Ascending aorta (tissue), 2 donors: ENCODE measurements around the gene GJA3. TPM values are rescaled to one million over a fixed set of nuclear protein-coding genes. Genes with fewer than 3 reads are reported as not detected.

Experiments used
- DNase-seq, 2 donors: peaks; one replicate each; pipeline ENCODE4 v3.0.0-alpha.2; 2019; ENCODE audit warnings: low spot score in 2 of 2
- H3K27ac ChIP-seq, 2 donors: fragments of 200-600 bp; sonication (generic); one replicate each; pipeline ENCODE4 v1.5.1; 2016 to 2017; ENCODE audit warnings: mild to moderate bottlenecking in 1 of 2
- H3K27me3 ChIP-seq: fragments of 200-600 bp; sonication (generic); one replicate; pipeline ENCODE4 v1.5.1; 2017
- H3K36me3 ChIP-seq, 2 donors: fragments of 200-600 bp; sonication (generic); one replicate each; pipeline ENCODE4 v1.5.1; 2016
- H3K4me1 ChIP-seq, 2 donors: fragments of 200-600 bp; sonication (generic); one replicate each; pipeline ENCODE4 v1.5.1; 2016 to 2017; ENCODE audit warnings: mild to moderate bottlenecking in 1 of 2
- H3K4me3 ChIP-seq, 2 donors: fragments of 200-600 bp; sonication (generic); one replicate each; pipeline ENCODE4 v1.5.1; 2016 to 2017; ENCODE audit warnings: mild to moderate bottlenecking in 1 of 2
- H3K9me3 ChIP-seq, 2 donors: fragments of 200-600 bp; sonication (generic); one replicate each; pipeline ENCODE4 v1.5.1; 2016
- CTCF ChIP-seq, 3 experiments: fragments of 200-600 bp in 2 of 3; fragments of 450-650 bp in 1 of 3; sonication (generic) in 2 of 3; IDR thresholded peaks; one replicate each; pipeline ENCODE4 v1.5.1; 2016 to 2019; ENCODE audit warnings: antibody characterized with exemption in 3 of 3, mild to moderate bottlenecking in 1 of 3, moderate library complexity in 1 of 3
- intact Hi-C: fragments of 100-400 bp; cut with DNase I; formaldehyde crosslinking; loops from one replicate; pipeline ENCODE4 v1.15.1; 2023
- total RNA-seq: library from RNA; depleted of rRNA; stranded (reverse); fragments of >200 nt; gene quantifications from one replicate; pipeline ENCODE4 v1.1.0, GENCODE V29; 2016

GJA3 gene
- total RNA-seq, 1 donor from 2014 or later, result not detected

GRCh38 chr13:20124303-20124702 is 36.5 kb downstream of the GJA3 start:
- DNase-seq, result no peak
- H3K27ac ChIP-seq, result no peak overlapping the region
- no peaks in the 10 kb centered on the region for H3K9me3 ChIP-seq
- H3K4me3 ChIP-seq, result no peak overlapping the region
- intact Hi-C loops, result loop anchor here (10.0 kb wide), 1 partner anchor 580 kb away; the partner anchor contains the start of gene IL17D
- H3K27me3 ChIP-seq, result no peaks in the 10 kb centered on the region
- no peak for TF ChIP-seq CTCF (IDR thresholded peaks at IDR 0.05)
- H3K36me3 ChIP-seq, result no peaks in the 10 kb centered on the region
- peaks cover 0 to 13% of the 10 kb centered on the region in 2 donors for H3K4me1 ChIP-seq

DNA sequence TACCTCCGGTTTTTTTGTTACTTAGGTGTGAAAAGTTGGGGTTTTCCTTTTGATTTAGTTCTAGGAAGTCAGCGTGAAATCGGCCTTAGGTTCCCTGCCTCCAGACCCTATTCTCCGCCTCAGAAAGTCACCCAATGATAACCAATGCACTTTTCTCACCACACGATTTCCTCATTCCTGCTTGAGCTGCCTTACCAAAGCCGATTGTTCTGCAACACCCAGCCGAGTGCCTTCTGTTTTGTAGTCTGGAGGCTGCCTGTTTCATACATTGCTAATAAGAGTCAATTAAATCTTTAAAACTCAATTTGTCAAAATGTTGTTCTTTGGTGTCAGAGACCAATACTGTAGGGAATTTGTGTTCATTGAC is 39.7 kb downstream of the GJA3 start:
- no peak for TF ChIP-seq CTCF (IDR thresholded peaks at IDR 0.05)
- Histone ChIP-seq H3K4me3 (peak overlapping the region in 1 of 2 donors; percentile 36), H3K4me1 (no peaks in the 10 kb centered on the region), H3K36me3 (no peaks in the 10 kb centered on the region), H3K9me3 (no peaks in the 10 kb centered on the region), H3K27ac (no peak overlapping the region), H3K27me3 (no peaks in the 10 kb centered on the region)
- no peak for DNase-seq
- intact Hi-C loops, result loop anchor here (10.0 kb wide), 1 partner anchor 584 kb away; the partner anchor contains the start of gene IL17D

GRCh38 chr13:20119960-20120359 is 40.9 kb downstream of the GJA3 start:
- intact Hi-C loops, result loop anchor here (5.0 to 10.0 kb wide), 2 partner anchors 258 to 585 kb away; partner anchors contain the start of genes IL17D and ZMYM5
- no peak for DNase-seq
- no peak for TF ChIP-seq CTCF (IDR thresholded peaks at IDR 0.05)
- Histone ChIP-seq H3K36me3 (no peaks in the 10 kb centered on the region), H3K4me3 (peak overlapping the region; percentile 19 to 77), H3K27ac (peak overlapping the region; percentile 79 to 82), H3K9me3 (no peaks in the 10 kb centered on the region), H3K27me3 (no peaks in the 10 kb centered on the region), H3K4me1 (no peaks in the 10 kb centered on the region)

- DNase-seq, result peak in 1 of 2 donors; percentile 74
- intact Hi-C loops, result loop anchor here (5.0 kb wide), 1 partner anchor 256 kb away; the partner anchor contains the start of gene ZMYM5
- Histone ChIP-seq H3K27ac (peak overlapping the region; percentile 79 to 82), H3K27me3 (no peaks in the 10 kb centered on the region), H3K9me3 (no peaks in the 10 kb centered on the region), H3K4me1 (no peaks in the 10 kb centered on the region), H3K4me3 (peak overlapping the region; percentile 77 to 82), H3K36me3 (no peaks in the 10 kb centered on the region)
- no peak for TF ChIP-seq CTCF (IDR thresholded peaks at IDR 0.05)
Measured at GRCh38 chr13:20118268-20119140, 42.3 kb downstream of the GJA3 start.

DNA sequence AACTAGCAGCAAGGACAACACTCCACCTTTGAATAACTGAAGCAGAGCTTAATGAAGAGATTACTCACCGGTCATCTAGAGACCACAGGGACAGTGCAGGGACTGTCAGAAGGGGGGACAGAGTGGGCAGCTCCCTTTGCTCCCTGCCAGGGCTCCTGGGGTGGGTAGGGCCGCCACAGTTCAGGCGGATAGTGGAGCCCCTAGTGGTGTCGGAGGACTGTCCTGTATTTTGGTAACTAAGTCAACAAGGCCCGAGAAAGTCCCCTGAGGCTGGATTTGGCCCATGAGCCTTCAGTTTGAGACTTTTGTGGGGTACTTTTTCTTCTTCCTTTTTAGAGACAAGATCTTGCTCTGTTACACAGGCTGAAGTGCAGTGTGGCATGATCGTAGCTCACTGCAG is 44.6 kb downstream of the GJA3 start:
- Histone ChIP-seq H3K4me3 (no peak overlapping the region), H3K27me3 (no peaks in the 10 kb centered on the region), H3K36me3 (no peaks in the 10 kb centered on the region), H3K9me3 (no peaks in the 10 kb centered on the region), H3K4me1 (no peaks in the 10 kb centered on the region), H3K27ac (no peak overlapping the region)
- intact Hi-C loops, result loop anchor here (5.0 kb wide), 1 partner anchor 254 kb away; the partner anchor contains the start of gene ZMYM5
- no peak for TF ChIP-seq CTCF (IDR thresholded peaks at IDR 0.05)
- DNase-seq, result no peak
